HG03025 (cell line): Measurements from ENCODE around the gene EXOC3L1.

Experiments
- ATAC-seq: cut with Tn5 transposase; IDR thresholded peaks from one replicate; pipeline ENCODE4 v1.9.1; 2021; ENCODE audit warnings: mild to moderate bottlenecking, moderate library complexity; ENCODE audit not compliant: unreplicated experiment, low FRiP score

EXOC3L1 gene

DNA sequence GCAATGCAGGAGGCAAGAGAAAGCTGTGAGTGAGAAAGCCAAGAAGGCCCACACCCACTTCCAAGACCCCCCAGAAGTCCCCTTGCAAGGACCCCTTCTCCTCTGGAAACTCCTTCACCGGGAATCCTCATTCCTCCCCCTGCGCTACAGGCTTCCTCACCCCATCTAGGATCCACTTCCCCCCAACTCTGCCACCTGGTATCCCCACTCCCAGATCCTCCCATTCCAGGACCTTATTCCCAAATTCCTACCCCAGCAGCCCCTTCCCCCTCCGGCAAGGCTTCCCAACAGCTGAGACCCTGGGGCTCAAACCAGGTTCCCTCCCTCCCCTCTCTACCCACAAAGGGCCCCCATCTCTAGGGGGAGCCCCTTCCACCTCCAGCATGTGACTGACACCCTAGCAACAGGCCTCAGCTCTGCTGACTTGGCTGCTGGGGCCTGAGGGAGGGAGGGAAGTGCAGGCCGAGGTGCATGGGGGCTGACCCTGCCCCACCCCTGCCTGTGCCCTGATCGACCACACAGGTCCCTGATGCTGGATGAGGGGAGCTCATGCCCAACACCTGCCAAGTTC is 23.3 kb downstream of the EXOC3L1 start:
- no peak for ATAC-seq

DNA sequence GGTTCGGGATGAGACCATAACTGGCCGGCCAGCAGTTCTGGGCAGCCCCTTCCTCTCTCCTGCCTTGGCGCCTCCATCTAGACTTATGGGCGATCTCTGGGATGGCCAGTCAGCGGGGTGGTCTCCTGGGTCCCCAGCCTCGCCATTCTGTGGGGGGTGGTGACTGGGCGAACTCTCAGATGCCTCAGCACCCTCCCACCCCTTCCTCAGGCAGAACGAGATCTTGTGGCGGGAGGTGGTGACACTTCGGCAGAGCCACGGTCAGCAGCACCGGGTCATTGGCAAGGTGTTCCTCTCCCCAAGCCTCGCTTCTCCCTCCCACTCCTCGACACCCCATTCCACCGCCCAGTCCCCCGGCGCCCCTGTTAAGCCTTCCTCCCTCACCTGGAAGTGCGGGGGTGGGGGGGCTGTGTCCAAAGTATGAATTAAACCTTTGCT is 23.8 kb downstream of the EXOC3L1 start:
- ATAC-seq = no peak

DNA sequence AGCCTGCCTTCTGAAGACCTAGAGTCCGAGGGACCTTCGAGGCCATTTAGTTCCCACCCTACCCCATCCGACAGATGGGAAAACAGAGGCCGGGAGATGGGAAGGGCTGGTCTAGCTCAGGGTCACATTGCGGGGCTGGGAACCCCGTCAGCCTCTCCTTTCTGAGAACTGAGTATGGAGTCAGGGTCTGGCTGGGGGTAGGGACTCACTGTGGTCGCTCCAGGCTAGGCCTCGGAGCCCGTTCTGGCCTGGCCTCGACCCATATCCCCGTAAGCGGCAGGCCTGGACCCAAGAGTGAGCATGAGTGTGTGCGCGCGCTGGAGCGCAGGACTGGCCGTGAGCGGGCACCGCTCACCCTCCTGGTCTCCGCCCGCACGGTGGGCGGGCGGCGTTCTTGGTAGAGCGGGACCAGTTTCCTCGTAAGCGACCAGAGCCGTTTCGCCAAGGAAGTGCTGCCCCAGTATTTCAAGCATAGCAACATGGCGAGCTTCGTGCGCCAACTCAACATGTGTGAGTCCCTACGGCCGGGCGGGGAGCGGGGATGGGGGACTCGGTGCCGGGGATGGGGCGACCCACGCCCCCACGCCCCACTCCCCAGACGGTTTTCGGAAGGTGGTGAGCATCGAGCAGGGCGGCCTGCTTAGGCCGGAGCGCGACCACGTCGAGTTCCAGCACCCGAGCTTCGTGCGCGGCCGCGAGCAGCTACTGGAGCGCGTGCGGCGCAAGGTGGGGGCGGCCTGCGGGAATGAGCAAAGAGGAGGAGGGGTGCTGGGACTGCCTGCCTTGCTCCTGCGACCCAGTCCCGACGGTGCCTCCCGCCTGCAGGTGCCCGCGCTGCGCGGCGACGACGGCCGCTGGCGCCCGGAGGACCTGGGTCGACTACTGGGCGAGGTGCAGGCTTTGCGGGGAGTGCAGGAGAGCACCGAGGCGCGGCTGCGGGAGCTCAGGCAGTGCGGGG is 24.5 kb downstream of the EXOC3L1 start:
- ATAC-seq = no peak

DNA sequence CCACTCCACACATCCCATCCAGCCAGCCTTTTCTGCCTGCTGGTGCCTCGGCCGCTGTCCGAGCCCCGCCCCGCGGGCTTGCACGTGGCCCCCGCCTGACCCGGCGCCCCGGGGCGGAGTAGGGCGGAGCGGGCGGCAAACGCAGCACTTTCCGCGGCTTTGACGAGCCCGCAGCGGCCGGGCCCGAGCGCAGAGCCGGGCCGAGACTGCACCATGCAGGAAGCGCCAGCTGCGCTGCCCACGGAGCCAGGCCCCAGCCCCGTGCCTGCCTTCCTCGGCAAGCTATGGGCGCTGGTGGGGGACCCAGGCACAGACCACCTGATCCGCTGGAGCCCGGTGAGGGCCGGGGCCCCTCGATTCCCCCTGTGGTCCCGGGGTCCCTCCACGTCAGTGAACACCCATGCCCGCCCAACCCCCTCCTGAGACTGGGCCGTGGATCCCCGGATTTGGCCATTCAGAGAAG is 25.3 kb downstream of the EXOC3L1 start, which contains the start of gene HSF4:
TSS of gene HSF4 (plus strand) at position 147 of the 463 bp plus-strand sequence. CDS start at position 214, 67 bp downstream.
- no peak for ATAC-seq

DNA sequence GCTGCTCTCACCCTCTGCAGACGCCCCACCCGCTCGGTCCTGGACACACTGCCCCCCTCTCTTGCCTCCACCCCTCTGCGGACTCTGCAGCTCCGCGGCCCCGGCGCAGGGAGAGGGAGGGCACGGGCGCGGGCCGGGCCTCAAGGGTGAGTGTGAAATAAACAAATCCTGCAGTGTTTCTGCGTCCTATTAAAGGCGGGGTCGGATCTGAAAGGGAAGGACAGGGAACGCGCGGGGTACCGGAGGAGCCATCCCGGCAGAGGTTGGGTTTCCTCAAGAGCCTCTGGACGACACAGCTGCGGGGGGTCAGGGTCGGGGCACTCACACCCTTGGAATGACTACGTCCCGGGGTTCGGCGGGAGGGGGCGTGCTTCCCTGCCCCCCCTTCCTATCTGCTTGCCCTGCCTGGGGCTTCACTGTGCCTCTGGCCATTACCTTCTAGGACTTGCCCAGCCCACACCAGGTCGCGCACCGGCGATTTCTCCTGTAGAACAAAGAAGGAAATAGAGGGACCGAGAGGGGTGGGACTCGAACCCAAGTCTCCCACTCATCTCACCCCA is 25.9 kb downstream of the EXOC3L1 start:
- no peak for ATAC-seq

DNA sequence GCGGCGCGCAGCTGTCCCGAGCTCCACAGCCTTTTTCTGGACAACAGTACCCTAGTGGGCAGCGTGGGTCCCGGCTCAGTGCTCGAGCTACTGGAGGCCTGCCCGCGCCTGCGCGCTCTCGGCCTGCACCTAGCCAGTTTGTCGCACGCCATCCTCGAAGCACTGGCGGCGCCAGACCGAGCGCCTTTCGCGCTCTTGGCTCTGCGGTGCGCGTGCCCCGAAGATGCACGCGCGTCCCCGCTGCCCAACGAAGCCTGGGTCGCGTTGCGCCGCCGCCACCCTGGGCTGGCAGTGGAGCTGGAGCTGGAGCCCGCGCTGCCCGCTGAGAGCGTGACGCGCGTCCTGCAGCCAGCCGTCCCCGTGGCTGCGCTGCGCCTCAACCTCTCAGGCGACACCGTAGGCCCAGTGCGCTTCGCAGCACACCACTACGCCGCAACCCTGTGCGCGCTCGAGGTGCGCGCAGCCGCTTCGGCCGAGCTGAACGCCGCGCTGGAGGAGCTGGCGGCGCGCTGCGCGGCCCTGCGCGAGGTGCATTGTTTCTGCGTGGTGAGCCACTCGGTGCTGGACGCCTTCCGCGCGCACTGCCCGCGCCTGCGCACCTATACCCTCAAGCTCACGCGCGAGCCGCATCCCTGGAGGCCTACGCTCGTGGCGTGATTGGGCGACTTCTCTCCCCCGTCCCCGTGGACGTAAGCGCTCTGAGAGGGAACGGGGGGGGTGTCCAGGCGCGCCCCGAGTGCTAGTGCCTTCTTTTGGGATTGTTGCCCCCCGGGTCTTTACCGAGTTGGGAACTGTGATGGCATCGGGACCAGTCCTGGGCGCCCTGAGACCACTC is 26.6 kb downstream of the EXOC3L1 start:
- ATAC-seq = no peak

DNA sequence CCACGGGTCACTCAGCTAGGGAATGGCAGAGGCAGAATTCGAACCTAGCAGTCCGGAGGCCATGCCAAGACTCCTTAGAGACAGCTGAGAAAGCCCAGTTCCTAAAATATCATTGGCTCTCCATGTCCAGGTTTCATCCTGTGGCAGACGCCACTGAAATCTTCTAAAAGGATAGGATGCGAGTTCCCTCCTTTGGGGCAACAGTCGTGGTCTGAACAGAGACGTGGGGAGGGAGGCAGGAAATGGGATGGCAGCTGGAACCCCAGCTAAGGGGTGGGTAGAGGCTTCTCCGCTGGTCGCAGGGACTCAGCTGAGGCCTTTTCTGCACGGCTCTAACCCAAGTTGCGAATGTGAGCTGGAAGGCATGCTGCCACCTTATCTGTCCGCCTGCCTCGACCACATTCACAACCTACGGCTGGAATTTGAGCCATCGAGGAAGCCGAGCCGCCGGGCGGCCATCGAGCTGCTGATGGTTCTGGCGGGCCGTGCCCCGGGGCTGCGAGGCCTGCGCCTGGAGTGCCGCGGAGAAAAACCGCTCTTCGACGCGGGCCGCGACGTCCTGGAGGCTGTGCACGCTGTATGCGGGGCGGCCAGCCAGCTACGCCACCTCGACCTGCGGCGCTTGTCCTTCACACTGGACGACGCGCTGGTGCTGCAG is 27.3 kb downstream of the EXOC3L1 start:
- ATAC-seq = no peak

DNA sequence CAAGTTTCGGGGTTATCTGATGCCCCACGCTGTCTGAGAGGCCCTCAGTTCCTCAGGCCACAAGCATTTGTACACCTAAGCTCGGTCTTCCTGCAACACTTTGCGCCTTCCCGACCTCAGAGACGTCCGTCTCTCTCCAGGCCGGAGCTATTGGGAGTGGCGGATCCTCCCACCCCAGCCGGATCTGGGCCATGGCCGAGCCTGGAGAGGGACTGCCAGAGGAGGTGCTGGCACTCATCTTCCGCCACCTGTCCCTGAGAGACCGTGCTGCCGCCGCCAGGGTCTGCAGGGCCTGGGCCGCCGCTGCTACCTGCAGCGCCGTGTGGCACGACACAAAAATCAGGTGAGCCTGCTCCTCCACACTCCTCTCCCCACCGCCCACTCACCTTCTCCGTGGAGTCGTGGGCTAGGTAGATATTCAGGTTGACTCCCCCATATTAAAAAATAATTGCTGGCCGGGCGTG is 28.3 kb downstream of the EXOC3L1 start:
- no peak for ATAC-seq

DNA sequence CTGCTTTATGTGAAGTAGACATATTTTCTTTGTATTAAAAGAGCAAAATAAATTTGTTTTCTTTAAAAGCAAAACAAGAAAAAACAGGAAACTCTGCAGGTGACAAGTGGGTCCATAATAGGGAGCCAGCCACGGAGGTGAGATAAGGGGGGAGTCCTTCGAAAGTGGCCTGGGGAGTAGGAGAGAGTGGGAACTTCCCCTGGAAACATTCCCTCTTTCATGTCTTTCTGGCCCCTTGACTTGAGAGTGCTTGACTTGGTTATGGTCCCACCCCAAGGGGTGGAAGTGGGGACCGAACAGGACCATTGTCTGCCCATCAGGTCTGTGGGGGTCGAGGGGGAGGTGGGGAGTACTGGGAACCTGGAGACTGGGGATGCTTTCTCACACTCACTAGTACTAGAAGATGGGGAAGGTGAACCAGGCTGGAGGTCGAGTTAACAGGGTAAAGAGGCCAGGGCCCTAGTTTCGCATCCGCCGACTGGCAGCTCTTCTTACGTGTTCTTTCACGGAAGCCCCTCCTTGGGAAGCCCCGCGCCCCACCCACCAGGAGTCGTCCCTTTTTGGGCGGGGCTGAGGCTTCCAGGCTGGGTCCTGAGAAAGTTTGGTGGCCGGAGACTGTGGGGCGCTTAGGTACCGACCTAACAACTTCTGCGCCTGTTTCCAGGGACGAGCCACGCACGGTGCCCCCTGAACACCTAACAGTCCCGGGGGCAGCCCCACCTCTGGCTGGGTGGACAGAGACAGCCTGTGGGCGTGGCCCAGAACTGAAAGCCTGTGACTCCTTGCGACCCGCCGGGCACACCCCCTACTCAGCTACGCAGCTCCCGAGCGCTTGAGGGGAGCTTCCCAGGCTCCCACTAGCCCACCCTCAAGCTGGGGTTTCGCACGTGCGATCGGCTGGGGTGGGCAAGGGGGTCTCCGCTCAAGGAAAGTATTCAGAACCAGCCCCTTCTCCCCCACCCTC is 31.0 kb downstream of the EXOC3L1 start:
- ATAC-seq = peak; percentile 28

DNA sequence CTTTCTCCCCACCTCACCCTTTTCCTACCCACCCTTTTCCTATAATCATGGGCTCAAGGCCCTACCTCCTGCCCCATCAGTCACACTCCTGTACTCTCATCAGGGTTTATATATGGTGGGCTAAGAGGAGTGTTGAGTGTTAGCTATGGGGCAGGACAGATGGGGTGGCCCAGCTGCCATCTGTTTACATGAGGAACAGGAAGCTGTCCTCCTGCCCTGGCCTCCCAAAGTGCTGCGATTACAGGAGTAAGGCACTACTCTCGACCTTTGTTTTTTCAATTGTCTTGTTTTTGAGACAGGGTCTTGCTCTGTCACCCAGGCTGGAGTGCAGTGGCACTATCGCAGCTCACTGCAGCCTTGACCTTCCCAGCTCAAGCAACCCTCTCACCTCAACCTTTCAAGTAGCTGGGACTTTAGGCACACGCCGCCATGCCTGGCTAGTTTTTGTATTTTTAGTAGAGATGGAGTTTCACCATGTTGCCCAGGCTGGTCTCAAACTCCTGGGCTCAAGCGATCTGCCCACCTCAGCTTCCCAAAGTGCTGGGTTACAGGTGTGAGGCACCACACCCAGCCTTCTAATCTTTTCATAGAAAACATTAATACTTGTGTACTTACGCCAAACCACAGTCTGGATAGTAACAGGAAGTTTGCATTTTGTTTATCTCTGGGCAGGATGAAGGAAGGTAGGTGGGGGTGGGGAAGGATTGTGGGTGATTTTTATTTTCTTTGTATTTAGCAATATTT is 31.9 kb downstream of the EXOC3L1 start:
- no peak for ATAC-seq

DNA sequence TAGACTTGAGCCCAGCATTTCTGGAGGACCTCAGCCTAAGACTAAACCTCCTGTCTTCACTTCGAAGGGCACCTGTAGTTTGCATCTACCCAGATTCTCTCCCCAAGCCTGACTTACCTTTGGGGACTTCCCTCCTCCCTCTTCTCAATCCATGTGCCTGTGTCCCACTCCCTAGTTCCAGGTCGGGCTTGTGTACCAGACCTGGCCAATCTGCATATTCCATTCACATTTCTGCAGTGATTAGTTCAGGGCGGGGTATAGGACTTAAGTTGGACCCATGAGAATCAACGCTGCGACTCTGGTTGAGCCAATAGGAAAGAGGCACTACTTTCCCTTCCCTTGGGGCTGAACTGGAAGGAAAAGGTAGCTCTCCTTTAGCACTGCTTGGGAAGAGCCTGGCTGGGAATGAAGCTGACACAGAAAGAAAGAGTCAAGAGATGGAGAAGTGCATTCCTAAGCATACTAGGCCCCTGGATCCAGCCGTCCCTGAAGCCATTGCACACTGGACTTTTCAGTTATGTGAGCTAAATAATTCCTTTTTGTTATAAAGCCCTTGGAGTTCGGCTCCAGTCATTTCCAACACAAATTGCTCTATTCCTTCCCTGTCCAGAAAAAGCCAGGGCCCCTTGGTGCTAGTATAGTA is 32.7 kb downstream of the EXOC3L1 start:
- no peak for ATAC-seq

DNA sequence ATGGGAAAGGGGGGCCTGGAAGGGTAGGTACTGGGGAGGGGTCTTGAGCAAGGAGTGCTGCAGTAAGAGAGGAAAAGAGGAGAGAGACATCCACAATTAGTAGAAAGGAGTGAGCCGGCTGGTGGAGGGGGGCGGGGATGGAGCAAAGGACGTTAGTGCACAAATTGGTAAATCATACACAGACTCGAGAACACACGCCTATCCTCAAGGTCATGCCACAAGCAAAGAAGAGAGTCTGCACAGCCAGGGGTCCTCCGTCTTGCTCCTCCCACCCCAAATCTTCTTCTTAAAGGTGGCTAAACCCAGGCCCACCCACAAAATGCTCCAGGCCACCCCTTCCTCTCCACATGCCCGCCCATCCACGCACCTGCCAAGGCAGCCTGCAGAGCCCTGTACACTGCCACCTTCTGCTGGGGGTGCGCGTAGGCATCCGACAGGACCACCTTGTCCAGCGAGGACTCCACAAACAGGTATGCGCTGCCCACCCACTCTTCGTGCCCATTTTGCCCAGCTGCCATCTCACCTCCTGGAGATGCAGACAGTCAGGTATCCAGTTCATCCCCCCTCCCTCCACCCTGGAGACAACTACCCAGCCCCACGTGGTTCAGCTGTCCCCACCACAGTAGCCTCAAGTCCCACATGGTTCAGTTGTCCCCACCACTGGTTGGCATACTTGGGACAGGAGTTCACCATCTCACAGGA is 33.6 kb downstream of the EXOC3L1 start:
- ATAC-seq = no peak

DNA sequence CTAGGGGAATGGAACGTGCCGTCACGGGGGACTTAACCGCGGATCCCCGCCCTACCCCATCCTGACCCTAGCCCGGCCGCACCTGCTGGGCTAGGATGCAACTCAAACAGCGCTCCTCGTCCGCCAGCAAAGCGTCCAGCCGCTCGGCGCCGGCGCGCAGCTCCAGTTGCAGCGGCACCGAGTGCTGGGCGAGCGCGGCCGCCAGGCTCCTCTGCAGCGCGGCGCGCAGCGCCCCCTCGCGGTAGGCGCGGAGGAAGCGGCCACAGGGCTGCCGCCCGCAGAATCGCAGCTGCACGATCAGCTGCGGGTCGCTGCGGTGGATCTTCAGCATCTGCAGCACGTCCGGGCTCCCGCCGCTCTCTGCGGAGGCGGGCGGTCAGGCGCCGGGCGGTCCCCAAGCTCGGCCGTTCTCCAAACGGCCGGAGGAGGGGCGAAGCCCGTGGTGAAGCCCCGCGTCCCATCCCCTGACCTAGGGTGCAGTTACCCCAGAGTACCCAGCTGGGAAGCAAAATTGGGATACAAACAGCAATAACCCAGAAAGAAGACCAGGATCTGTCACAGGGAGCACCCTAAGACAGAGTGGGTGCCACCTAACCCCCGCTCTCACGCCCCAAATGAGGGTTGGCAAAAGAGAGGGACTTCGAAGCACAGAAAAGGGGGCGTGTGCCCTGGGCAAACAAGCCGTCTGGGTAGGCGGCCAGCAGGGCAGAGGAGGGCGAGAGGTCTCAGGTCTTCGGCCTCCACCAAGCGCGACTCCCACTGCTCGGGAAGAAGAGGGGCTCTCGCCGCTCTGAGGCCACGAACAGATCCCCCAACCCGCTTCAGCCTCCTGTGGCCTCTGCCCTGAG is 34.4 kb downstream of the EXOC3L1 start:
- no peak for ATAC-seq

DNA sequence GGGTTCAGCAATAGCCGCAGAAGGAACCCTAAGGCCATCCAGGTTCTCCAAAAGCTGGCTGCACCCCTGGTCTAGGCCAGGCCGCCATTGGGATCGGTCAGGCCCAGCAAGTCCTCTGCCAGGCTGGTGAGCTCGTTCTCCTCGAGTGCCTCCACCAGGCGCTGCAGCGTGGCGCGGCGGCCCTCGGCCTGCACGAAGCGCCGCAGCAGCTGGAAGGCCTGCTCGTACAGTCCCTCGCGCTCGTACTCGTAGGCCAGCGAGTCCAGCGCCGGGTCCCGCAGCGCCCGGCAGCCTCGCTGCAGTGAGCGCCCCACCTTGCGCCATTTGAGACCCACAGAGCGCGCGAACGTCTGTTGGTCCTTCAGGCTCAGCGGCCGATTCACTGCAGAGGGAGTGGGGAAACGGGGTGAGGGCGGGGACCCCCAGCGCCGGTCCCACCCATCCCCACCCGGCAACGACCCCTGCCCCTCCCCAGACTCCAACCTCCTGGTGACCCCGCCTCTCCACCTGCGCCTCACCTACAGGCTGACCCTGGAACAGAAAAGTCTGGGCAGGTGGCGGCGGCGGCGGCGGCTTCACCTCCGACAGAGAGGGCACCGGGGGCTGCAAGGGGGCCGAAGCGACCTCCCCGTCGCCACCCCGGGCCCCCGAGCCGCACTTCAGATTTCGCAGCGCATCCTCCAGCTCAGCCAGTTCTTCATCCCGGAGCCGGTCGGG is 35.2 kb downstream of the EXOC3L1 start:
- no peak for ATAC-seq

DNA sequence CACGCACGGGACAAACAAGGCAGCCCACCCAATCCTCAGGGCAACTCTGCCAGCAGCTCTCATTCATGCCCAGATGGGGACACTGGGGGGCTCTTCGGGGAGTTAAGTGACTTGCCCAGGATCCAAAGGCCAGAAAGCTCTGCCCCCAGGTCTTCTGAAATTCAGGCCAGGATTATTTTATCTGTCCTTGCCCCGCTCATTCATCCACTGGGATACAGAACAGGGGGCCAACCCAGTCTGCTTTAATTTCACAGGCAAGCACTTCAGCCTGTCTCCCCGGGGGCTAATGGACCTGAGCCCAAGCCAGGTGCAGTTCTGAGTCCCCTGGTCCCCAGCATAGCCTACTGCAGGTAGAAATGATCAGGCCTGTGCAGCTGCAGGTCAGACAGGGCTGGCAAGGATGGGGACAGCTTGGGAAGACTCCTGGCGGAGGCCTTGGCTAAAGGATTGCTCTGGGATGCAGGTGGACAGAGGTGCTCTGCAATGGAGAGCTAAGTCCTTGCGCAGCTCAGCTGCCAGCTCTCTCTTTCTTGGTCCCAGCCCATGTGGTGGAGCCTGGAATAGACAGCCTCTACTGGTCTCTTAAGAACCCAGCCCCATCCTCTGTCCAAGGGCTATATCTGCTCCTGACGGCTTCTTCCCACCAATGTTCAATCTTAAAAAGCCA is 38.4 kb downstream of the EXOC3L1 start:
- no peak for ATAC-seq
